GM19372 (cell line): ENCODE results near the gene CCDC85B.

Experiments
- ATAC-seq: cut with Tn5 transposase; IDR thresholded peaks from one replicate; pipeline ENCODE4 v1.9.1; 2021; ENCODE audit warnings: mild to moderate bottlenecking, low read depth, moderate library complexity; ENCODE audit not compliant: unreplicated experiment

The CCDC85B gene

DNA sequence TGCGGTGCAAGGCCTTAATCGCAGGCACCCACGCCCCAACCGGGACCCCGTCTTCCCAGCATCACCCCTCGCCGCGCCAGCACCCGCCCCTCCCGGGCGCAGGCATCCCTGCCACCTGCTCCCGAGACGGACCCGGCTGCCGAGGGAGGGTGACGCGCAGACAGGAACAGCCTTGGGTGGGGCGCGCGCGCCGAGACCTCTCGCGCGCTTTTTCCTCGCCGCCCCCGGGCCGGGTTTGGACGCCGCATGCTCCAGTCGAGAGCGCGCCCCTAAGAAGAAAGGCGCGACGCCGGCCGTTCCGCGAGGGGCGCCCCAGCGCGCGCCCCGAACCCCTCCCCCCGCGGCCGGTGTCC is 33.0 kb upstream of the CCDC85B start:
- ATAC-seq = peak; percentile 1

DNA sequence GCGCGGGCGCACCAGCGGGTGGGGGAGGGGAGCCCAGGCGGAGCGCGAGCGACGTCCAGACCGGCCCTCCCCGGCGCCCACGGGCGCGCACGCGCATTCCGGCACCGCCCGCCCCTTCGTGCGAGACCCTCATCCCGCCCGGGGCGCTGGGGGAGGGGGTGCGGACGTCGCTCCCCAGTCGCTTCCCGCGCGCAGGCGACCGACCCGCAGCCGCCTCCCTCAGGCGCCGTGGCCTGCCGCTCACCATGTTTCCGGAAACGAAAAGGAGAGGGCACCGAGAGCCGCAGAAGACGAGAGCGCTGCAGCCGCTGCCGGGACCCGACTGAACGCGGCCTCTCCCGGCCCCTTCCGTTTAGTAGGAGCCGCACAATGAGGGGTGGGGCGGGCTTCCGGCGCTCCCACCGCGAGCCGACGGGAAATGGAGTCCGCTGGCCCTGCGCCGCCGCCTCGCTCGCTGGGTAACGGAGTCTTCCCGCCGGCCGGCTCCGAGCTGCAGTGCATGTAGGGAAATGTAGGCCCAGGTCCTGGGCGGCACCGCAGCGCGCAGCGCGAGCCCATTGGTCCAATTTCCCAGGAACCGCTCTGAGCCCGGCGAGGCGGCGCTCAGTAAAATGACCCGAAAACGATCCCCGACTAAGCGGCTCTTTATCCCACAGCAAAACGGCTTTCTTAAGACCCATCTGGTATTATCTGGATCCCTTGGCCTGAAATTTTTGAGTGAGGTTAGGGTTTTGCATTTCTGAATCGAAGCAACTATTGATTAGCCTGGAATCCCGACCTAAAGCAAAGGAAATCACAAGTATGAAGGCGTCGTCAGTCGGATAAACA is 32.4 kb upstream of the CCDC85B start, which contains the start of gene CFL1:
Gene CFL1 (minus strand): TSS at position 328 of the 828 bp plus-strand sequence. CDS start 81 bp downstream, at position 247.
- peak; percentile 44 for ATAC-seq

DNA sequence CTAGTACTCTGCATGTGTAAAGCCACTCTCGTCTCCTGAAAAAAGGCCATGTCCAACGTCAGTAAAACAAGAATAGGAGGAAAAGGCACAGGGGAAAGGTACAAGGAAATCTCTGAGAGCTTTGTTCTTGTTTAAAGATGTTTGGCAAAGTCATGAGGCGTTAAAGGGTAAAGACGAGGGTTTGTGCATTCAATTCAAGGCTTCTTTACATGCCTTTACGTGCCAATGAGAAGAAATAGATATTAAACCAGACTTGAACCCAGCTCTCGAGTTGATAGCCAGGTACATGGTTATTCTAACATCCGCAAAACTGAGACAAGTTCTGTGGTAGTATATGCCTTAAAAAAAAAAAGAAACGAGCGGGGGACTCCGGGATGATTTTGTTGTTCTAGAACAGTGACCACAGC is 31.8 kb upstream of the CCDC85B start:
- no peak for ATAC-seq

DNA sequence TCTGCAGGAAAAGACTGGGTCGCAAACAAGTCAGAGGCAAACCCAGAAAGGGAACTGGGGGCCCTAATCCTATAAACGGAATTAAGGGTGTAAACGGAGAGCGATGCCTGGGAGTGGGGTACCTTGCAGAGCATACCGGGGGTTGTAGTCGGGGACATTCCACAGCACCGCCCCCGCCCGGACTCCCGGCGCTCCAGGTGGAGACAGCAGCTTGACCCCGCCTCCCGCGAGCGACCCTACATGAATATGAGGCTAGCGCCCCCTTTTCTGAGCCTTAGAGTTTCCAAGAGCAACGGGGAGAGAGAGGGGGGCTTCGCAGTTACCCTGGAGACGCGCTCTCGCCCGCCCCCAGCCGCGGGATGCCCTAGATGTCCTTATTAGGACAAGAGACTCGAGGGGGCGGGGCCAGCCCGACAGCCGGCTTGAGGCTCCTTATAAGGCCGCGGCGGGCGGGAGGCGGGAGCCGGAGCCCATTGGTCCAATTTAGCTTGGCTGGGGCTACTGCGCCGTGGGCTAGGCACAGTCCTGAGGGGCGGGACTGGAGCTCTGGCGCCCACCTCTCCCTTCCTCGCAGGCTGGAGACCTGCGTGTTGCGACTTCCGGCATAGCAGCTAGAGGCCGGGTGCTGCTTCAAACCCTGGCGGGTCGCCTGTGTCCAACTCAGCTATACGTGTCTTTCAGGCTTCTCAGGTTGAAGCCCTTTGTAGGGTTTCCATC is 31.2 kb upstream of the CCDC85B start:
- peak; percentile 48 for ATAC-seq

DNA sequence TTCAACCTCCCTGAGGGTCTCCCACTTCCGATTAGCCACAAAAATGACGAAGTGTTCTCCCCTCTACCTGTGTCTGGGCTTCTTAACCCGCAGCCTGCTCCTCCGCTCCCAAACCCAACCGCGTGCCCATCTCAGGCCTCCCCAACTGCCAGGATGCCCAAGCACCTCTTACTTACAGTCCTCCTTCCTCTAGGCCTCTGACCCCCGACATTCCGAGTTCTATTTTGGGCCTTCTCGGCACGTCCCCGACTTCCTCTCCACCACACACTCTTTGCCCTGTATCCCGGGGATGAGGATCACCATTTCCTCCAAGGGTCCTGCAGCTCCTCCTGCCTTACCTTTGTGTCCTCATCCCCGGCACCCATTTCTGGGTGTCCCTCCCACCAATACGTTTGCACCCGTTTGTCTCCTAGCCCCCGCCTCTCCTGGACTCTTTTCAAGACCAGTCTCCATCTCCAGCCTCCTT is 30.6 kb upstream of the CCDC85B start:
- ATAC-seq = no peak

DNA sequence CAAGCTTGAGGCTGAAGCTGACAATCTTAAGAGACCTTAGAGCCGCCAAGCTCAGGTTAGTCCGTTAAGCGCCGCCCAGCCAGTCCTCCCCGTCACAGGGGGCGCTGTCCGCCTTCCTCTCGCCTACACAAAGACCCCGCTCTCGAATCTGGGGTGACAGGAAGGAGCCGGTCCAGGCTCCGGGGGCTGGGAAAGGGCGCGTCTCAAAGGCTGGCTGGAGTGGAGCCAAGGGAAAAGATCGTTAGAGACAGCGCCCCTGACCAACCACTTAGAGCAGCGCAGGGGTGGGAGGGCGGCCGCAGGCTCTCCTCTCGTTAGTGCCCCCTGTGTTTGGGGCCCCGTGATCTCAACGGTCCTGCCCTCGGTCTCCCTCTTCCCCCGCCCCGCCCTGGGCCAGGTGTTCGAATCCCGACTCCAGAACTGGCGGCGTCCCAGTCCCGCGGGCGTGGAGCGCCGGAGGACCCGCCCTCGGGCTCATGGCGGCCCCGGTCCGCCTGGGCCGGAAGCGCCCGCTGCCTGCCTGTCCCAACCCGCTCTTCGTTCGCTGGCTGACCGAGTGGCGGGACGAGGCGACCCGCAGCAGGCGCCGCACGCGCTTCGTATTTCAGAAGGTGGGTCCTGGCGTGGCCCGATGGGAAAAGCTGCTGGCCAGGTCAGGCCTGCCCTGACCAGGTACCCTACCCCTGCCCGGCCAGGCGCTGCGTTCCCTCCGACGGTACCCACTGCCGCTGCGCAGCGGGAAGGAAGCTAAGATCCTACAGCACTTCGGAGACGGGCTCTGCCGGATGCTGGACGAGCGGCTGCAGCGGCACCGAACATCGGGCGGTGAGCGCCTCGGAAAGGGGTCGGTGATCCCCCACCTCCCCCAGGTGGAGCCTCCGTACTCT is 30.0 kb upstream of the CCDC85B start, which contains the start of gene MUS81:
Gene MUS81 (plus strand): TSS at position 156 of the 887 bp plus-strand sequence. CDS start 321 bp downstream, at position 477.
- no peak for ATAC-seq

DNA sequence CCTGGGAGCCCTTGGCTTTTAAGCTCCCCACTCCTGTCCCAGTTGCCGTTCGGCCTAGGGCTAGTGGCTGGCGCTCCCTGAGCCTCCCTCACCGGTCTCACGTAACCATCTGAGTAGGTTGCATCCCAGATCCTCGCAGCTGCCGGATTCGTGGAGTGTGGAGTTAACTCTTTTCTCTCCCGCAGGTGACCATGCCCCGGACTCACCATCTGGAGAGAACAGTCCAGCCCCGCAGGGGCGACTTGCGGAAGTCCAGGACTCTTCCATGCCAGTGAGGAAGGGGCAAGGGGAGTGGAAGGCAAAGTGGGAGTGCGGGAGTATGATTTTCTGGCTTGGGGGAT is 29.3 kb upstream of the CCDC85B start:
- no peak for ATAC-seq

DNA sequence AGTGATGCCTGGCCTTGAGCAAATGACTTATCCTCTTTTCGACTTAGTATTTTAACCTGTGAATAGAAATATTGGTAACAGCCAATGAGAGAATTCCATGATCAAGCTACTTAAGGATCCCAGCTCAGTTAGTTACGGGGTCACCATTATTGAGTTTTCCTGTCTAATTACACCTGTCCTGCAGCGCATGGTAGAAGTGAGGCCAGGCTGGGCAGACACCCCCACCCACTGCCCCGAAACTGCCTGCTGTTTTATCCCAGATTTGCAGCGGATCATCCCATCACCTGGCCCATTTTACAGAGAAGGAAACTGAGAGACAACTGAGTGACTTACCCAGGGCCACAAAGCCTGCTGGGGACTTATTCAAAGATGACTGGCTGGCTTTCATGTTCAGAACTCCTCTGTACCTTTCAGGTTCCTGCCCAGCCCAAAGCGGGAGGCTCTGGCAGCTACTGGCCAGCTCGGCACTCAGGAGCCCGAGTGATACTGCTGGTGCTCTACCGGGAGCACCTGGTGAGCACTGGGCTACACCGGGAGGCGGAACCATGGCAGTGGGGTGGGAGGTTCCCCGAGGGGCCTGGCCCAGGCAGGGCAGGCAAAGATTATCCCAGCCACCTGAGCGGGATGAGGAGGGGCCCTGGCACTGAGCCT is 28.8 kb upstream of the CCDC85B start:
- ATAC-seq = no peak

DNA sequence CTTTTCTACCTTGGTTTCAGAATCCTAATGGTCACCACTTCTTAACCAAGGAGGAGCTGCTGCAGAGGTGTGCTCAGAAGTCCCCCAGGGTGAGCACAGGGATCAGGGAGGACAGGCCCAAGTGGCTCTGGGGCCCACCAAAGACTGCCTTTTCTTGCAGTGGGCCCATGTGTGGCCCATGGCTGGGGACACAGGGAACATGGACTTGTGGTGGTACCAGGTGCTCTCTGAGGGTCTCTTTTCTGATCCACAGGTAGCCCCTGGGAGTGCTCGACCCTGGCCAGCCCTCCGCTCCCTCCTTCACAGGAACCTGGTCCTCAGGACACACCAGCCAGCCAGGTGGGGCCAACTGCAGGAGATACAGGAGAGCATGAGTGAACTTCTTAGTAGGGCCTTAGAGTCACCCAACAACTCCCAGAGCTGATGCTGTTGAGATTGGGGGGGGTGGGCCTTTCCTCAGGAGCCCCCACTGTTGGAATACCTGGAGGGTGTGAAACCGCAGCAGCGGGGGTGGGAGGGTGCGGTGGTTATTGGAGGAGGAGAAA is 28.2 kb upstream of the CCDC85B start:
- ATAC-seq = no peak

DNA sequence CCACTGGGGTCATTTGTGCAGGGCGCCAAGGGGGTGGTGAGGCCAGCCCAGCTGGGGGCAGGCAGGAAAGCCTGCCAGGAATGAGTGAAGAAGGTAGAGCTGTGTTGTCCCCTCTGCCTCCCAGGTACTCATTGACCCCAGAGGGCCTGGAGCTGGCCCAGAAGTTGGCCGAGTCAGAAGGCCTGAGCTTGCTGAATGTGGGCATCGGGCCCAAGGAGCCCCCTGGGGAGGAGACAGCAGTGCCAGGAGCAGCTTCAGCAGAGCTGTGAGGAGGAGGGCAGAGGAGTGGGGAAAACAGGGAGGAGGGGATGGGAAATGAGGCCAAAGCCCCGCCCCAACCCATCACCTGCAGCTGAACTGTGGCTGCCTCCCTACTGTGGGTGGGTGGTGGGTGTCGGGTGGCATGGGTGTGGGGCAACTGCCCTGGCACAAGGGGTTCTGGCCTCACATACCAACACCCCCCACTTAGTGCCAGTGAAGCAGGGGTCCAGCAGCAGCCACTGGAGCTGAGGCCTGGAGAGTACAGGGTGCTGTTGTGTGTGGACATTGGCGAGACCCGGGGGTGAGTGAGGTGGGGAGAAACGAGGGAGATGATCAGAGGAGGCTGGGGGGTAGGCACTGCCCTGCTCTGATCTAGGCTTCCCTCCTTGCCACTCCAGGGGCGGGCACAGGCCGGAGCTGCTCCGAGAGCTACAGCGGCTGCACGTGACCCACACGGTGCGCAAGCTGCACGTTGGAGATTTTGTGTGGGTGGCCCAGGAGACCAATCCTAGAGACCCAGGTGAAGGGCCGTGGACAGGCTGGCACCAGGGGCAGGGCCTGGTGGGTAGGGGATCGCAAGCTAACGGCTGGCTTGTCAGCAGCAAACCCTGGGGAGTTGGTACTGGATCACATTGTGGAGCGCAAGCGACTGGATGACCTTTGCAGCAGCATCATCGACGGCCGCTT is 27.3 kb upstream of the CCDC85B start:
- no peak for ATAC-seq

DNA sequence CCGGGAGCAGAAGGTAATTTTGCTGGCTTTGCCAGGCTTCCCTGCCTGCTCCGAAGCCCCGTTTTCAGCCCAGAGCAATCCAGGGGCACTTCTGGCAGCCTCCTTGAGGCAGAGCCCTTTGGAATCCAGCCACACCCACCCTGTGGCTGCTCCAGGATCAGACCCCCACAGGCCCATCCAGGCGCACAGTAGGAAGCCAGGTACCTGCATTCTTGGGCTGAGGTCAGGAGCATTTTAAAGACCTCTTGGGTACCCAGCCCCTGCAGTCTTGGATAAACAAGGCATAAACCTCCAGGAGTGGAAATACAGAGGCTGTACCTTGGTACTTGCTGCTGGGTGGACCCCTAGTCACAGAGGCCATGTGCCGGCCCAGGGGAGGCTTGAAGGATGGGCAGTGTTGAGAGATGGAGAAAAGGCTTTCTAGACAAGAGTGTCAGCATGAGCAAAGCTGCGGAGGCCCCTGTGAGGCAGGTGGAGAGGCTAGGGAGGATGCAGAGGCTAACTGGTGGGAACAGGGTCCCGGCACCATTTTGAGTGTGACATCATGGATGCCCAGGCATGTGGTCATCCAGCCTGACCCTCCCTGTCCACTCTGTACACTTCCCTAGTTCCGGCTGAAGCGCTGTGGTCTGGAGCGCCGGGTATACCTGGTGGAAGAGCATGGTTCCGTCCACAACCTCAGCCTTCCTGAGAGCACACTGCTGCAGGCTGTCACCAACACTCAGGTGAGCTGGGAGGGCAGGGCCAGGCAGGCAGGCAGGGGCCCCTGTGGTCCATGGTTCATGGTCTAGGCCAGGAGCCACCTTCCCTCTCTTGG is 26.4 kb upstream of the CCDC85B start:
- ATAC-seq = no peak

DNA sequence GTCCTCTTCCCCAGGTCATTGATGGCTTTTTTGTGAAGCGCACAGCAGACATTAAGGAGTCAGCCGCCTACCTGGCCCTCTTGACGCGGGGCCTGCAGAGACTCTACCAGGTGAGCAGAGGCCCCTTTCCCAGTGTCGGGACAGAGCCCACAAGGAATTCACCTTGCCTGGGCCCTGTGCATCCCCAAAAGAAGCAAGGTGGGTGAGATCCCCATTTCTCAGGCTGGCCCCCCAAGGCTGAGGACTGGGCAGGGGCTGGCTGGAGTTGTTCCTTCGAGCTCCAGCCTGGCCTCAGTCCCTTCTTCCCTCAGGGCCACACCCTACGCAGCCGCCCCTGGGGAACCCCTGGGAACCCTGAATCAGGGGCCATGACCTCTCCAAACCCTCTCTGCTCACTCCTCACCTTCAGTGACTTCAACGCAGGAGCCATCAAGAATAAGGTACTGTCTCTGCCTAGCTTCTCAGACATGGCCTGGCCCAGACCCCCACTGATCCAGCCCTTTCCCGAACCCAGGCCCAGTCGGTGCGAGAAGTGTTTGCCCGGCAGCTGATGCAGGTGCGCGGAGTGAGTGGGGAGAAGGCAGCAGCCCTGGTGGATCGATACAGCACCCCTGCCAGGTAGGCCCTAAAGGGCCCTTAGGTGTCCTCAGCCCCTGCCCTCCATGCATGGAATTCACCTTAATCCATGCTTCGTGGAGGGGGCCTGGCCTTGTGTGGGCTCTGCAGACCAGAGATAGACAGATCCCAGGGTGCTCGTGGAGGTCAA is 25.6 kb upstream of the CCDC85B start:
- ATAC-seq = no peak

DNA sequence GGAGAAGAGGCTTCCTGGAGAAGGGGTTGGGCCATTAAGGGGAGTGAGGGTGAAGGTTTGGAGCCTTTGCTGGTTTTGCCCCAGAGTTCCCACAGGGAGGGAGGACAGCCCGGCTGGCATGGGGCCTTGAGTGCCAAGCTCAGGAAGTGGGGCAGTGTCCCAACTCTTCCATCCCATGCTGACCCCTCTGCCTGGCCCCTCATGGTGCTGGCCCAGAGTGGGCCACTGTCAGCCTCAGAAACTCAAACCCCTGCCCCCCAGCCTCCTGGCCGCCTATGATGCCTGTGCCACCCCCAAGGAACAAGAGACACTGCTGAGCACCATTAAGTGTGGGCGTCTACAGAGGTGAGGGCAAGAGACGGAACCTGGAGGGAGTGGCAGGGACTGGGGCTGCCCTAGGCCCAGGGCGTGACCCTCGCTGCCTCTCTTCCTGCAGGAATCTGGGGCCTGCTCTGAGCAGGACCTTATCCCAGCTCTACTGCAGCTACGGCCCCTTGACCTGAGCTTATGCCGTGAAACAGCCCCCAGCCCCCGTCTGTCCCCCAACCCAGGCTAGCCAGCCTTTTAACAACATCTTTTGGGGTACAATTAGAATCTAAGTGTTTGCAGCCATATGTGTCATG is 24.8 kb upstream of the CCDC85B start:
- no peak for ATAC-seq

DNA sequence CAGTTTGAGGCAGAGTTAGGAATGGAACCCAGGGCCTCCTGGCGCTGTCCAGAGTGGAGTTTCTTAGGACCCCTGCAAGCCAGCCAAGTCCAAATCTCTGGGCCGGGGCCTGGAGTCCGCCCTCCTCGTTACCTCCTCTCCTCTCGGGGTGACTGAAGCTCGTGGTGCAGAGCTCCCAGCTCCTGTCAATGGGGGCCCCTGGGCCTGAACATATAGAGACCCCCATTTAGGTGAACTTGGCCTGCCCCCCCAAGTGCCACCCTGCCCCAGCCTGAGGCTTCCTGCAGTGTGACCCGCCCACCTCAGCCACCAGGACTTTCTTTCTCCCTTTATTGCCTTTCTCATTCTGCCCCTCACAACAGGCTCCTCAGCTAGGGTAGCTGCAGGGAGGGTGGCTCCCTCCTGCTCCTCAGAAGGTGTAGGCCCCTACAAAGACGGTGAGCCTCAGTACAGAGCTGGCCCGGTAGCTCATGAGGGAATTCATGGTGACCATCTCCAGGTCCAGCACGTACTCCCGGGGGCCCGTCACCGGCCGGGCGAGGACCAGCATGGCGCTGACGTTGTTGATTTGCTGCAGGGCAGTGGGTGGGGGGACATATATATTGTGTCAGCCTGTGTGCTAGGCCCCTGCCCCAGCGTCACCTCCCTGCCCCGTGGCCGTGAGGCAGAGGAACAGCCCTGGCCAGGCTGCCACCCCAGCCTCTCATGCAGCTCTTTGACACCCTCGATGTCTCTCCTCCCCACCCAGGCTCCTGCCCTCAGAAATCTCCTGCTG is 23.8 kb upstream of the CCDC85B start:
- ATAC-seq = no peak

DNA sequence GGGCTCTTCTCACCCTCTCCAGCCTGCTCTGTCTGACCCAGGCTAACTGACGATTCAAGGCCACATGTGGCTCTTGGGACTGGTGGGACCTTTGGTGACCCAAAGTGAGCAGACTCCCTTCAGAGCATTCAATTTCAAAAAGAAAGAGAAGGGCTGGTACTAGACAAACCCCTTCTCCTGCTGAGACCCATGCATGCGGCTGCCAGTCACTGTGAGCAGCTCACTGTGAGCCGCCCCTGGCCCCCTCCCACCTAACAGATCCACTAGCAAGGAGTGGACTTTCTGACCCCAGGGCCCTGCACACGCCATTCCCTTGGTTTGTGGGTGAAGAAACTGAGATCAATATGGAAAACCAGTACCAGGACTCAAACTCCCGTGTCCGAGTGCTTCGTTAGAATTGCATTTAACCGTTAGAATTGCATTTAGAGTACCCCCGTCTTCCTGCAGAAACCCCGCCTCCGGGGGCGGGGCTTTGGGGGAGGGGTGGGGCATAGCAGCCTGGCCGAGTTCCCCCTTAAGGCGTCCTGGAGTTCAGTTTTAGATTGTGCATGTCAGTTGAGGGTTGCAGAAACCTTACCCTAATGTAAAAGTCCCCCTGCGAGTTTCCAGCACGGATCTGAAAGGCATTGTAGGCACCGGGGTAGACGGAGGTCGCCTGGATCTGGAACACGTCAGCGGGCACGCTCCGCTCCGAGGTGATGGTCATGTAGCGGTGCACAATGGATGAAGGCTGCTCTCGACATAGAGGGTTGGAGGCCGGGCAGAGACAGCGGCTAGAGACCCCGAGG is 23.0 kb upstream of the CCDC85B start:
- no peak for ATAC-seq
